Measurements from ENCODE around the gene SERINC2. TPM values are rescaled to one million over a fixed set of nuclear protein-coding genes. Genes with fewer than 3 reads are reported as not detected.

Gene SERINC2
- total RNA-seq, 1 experiment from 2014 or later: 50.1 TPM

GRCh38 chr1:31422505-31423319 is 9.7 kb downstream of the SERINC2 start:
- CTCF ChIA-PET: interaction anchor here (0.6 to 3.6 kb wide), 13 partner anchors 11 to 252 kb away, joined by 3 to 35 read pairs (median 5); no protein-coding TSS in a partner anchor
- BruUV-seq (replicated peaks): no TSS peak
- Histone ChIP-seq H2AFZ (ENCODE audit: low read depth, low read length, poor library complexity, severe bottlenecking) (no peak overlapping the region), H4K20me1 (ENCODE audit: insufficient read depth) (no peaks in the 10 kb centered on the region), H3K27me3 (ENCODE audit: insufficient read depth, low read length) (no peaks in the 10 kb centered on the region), H3K9me2 (ENCODE audit: insufficient read depth) (no peaks in the 10 kb centered on the region), H3K36me3 (ENCODE audit: control insufficient read depth in 1 of 2, insufficient read depth in 2 of 2, low read length in 2 of 2) (no peaks in the 10 kb centered on the region), H3K9ac (ENCODE audit: low read length) (peak overlapping the region; percentile 53), H3K4me3 (replicated peaks in 1 of 2; ENCODE audit: low read depth in 1 of 2, low read length in 2 of 2) (peak overlapping the region in 1 of 2 experiments; percentile 10; a peak in 1 of 4 replicates), H3K27ac (ENCODE audit: low read depth, low read length) (peak overlapping the region; percentile 38), H3K4me1 (ENCODE audit: control insufficient read depth in 1 of 2, insufficient read depth in 2 of 2, low read length in 2 of 2) (peaks cover 13 to 65% of the 10 kb centered on the region in 2 experiments), H3K79me2 (ENCODE audit: insufficient read depth, low read length) (peaks cover 10% of the 10 kb centered on the region; the same call in 1 of the 2 replicates), H3K4me2 (ENCODE audit: low read length) (peak overlapping the region; percentile 65), H3K9me3 (ENCODE audit: control insufficient read depth in 1 of 2, insufficient read depth in 1 of 2, low read depth in 1 of 2, low read length in 2 of 2) (no peaks in the 10 kb centered on the region)
- peak; percentile 89 for ATAC-seq
- RAD21 ChIA-PET (ENCODE audit: low non-redundant PET in 1 of 2, low total read pairs in 2 of 2, uncharacterized antibody in 2 of 2, unreplicated experiment in 2 of 2): interaction anchor here (1.0 to 2.4 kb wide), 4 partner anchors 26 to 126 kb away, joined by 4 to 12 read pairs (median 6); no protein-coding TSS in a partner anchor
- intact Hi-C loops (cut with micrococcal nuclease): loop anchor here (1.0 kb wide), 3 partner anchors 28 to 237 kb away; no protein-coding TSS in a partner anchor
- DNase-seq (ENCODE audit: low read depth, low spot score): peak; percentile 84
- POLR2A ChIA-PET: interaction anchor here (1.5 kb wide), 1 partner anchor 126 kb away, joined by 7 read pairs; no protein-coding TSS in a partner anchor
- TF ChIP-seq CBX3 (IDR thresholded peaks at IDR 0.05; ENCODE audit: low read depth): no peak
- TF ChIP-seq POLR2A (IDR thresholded peaks at IDR 0.05; ENCODE audit: borderline replicate concordance, extremely low read depth, insufficient read depth, insufficient read length): no peak
- TF ChIP-seq ZNF274 (IDR thresholded peaks at IDR 0.05; ENCODE audit: low read depth, low read length): no peak
- TF ChIP-seq ZFX (IDR thresholded peaks at IDR 0.05): no peak
- TF ChIP-seq CEBPB (IDR thresholded peaks at IDR 0.05; ENCODE audit: low read depth): peak; percentile 88
- peak; percentile 96 for TF ChIP-seq RAD21 (IDR thresholded peaks at IDR 0.05; ENCODE audit: low read depth)
- TF ChIP-seq ZBTB33 (IDR thresholded peaks at IDR 0.05; ENCODE audit: extremely low read depth, insufficient replicate concordance, low read length): no peak
- TF ChIP-seq ATF3 (IDR thresholded peaks at IDR 0.05): no peak
- TF ChIP-seq REST (IDR thresholded peaks at IDR 0.05; ENCODE audit: low read depth): no peak
- TF ChIP-seq EZH2phosphoT487 (IDR thresholded peaks at IDR 0.05; ENCODE audit: borderline replicate concordance): no peak
- TF ChIP-seq SP1 (IDR thresholded peaks at IDR 0.05; ENCODE audit: low read depth): peak; percentile 73
- peak; percentile 95 to 98 (median 95) for TF ChIP-seq CTCF (IDR thresholded peaks at IDR 0.05 in 2 of 3, conservative IDR thresholded peaks at IDR 0.05 in 1 of 3; ENCODE audit: borderline replicate concordance in 1 of 3, insufficient read depth in 1 of 3, low read depth in 2 of 3, low read length in 2 of 3)
- TF ChIP-seq JUND (IDR thresholded peaks at IDR 0.05): peak; percentile 34
- TF ChIP-seq SIN3A (IDR thresholded peaks at IDR 0.05; ENCODE audit: low read depth): peak; percentile 35; the same call in 1 of the 2 replicates
- TF ChIP-seq SRF (IDR thresholded peaks at IDR 0.05; ENCODE audit: low read depth): no peak; the same call in 1 of the 2 replicates
- no peak for TF ChIP-seq EGR1 (IDR thresholded peaks at IDR 0.05; ENCODE audit: low read depth)
- TF ChIP-seq FOSL1 (IDR thresholded peaks at IDR 0.05; ENCODE audit: low read depth): peak; percentile 44; the same call in 1 of the 2 replicates
- no peak for TF ChIP-seq EZH2 (IDR thresholded peaks at IDR 0.05)
- no peak for TF ChIP-seq TCF7L2 (IDR thresholded peaks at IDR 0.05; ENCODE audit: borderline replicate concordance, extremely low read depth, insufficient read depth, insufficient read length)

Data from HCT116 (cell line).